ENCODE measurements around the gene PDGFD.

DNA sequence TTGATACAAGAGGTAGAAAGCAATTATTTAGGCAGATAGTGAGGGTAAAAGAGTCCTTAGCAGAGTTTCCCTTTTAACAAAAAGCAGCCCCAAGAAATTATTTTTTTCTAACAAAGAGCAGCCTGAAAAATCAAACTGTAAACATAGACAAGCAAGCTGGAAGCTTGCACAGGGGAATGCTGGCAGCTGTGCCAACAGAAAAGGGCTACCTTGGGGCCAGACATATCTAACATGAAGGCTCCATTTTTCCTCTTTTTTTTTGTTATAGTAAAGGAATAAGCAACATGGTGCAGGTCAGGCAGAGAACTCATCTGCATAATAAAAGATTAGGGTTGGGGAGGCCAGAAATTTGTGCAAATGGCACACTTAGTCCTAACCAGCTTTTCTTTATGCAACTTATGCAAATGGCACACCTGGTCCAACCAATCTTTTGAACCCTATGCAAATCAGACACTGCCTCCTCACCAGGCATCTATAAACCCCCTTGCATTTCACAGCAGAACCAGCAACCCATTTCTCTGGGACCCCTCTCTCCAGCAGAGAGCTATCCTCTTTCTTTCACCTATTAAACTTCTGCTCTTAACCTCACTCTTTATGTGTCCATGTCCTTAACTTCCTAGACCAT is 41.8 kb downstream of the PDGFD start:
- TF ChIP-seq, protein P1, sequence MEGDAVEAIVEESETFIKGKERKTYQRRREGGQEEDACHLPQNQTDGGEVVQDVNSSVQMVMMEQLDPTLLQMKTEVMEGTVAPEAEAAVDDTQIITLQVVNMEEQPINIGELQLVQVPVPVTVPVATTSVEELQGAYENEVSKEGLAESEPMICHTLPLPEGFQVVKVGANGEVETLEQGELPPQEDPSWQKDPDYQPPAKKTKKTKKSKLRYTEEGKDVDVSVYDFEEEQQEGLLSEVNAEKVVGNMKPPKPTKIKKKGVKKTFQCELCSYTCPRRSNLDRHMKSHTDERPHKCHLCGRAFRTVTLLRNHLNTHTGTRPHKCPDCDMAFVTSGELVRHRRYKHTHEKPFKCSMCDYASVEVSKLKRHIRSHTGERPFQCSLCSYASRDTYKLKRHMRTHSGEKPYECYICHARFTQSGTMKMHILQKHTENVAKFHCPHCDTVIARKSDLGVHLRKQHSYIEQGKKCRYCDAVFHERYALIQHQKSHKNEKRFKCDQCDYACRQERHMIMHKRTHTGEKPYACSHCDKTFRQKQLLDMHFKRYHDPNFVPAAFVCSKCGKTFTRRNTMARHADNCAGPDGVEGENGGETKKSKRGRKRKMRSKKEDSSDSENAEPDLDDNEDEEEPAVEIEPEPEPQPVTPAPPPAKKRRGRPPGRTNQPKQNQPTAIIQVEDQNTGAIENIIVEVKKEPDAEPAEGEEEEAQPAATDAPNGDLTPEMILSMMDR (optimal IDR thresholded peaks at IDR 0.05 in 1 of 3, IDR thresholded peaks at IDR 0.05 in 1 of 3, conservative IDR thresholded peaks at IDR 0.05 in 1 of 3; ENCODE audit: extremely low read depth in 1 of 3, insufficient read depth in 2 of 3, low read length in 3 of 3): no peak
- TF ChIP-seq EZH2 (IDR thresholded peaks at IDR 0.05; ENCODE audit: low read length): no peak
